ENCODE data around the gene SNORC. TPM values are rescaled to one million over a fixed set of nuclear protein-coding genes. Genes with fewer than 3 reads are reported as not detected.

Gene SNORC
- total and polyA plus RNA-seq, 2 of the 13 experiments (the other 11 are each of a cell fraction or from before 2014, with no cell fraction given), result 59.1 to 86.1 TPM

GRCh38 chr2:232857158-232857563 is 12.9 kb upstream of the SNORC start (continued):
- TF ChIP-seq DNMT3B (CRISPR knock-in tag; conservative IDR thresholded peaks at IDR 0.05), result 0 out of 2 replicates have a peak, but pooled peaks have one; percentile 50
- TF ChIP-seq CERS6 (CRISPR knock-in tag; IDR thresholded peaks at IDR 0.05), result no peak
- peak; percentile 88 for TF ChIP-seq POGZ (CRISPR knock-in tag; IDR thresholded peaks at IDR 0.05)
- TF ChIP-seq ZNF431 (CRISPR knock-in tag; IDR thresholded peaks at IDR 0.05; ENCODE audit: borderline replicate concordance, low read depth), result peak; percentile 79; the same call in 1 of the 2 replicates
- TF ChIP-seq NFATC3 (CRISPR knock-in tag; IDR thresholded peaks at IDR 0.05), result no peak
- no peak for TF ChIP-seq ZNF790 (CRISPR knock-in tag; IDR thresholded peaks at IDR 0.05; ENCODE audit: borderline replicate concordance)
- TF ChIP-seq SIN3B (IDR thresholded peaks at IDR 0.05; ENCODE audit: low read length), result no peak
- no peak for TF ChIP-seq XRCC5 (optimal IDR thresholded peaks at IDR 0.05; ENCODE audit: low read length)
- TF ChIP-seq ZBTB42 (CRISPR knock-in tag; IDR thresholded peaks at IDR 0.05), result no peak
- no peak for TF ChIP-seq ZC3H4 (CRISPR knock-in tag; IDR thresholded peaks at IDR 0.05; ENCODE audit: borderline replicate concordance)
- TF ChIP-seq ZNF577 (CRISPR knock-in tag; IDR thresholded peaks at IDR 0.05; ENCODE audit: borderline replicate concordance, low read depth), result no peak
- TF ChIP-seq CEBPZ (IDR thresholded peaks at IDR 0.05; ENCODE audit: low read length), result no peak
- TF ChIP-seq ZNF441 (CRISPR knock-in tag; IDR thresholded peaks at IDR 0.05; ENCODE audit: borderline replicate concordance), result no peak
- TF ChIP-seq U2AF1 (optimal IDR thresholded peaks at IDR 0.05; ENCODE audit: low read depth, low read length), result no peak
- TF ChIP-seq THAP9 (CRISPR knock-in tag; IDR thresholded peaks at IDR 0.05; ENCODE audit: borderline replicate concordance), result no peak
- TF ChIP-seq ZNF616 (CRISPR knock-in tag; IDR thresholded peaks at IDR 0.05; ENCODE audit: low read depth), result no peak
- no peak for TF ChIP-seq RARG (CRISPR knock-in tag; IDR thresholded peaks at IDR 0.05; ENCODE audit: low read depth)
- peak; percentile 84 for TF ChIP-seq ZNF574 (CRISPR knock-in tag; IDR thresholded peaks at IDR 0.05)
- no peak for TF ChIP-seq GTF2F1 (IDR thresholded peaks at IDR 0.05; ENCODE audit: low read length)
- no peak for TF ChIP-seq THAP8 (CRISPR knock-in tag; IDR thresholded peaks at IDR 0.05; ENCODE audit: borderline replicate concordance)
